DLD1 (cell line): ENCODE results near the gene PRKG1.

Experiments used
- in situ Hi-C: cut with HindIII; loops from 2 replicates; pipeline ENCODE4 v1.10.0; 2017; ENCODE audit warnings: low sequenced_read_pairs

Gene PRKG1

GRCh38 chr10:51074238-51075028 lies at the start of gene PRKG1:
Gene PRKG1, plus strand, starts transcription at chr10:51074487.
- in situ Hi-C loops = no loop called here

- in situ Hi-C loops = no loop called here
Measured at GRCh38 chr10:51028420-51028819, 45.9 kb upstream of the PRKG1 start.

GRCh38 chr10:51029172-51029641 lies 45.1 kb upstream of the PRKG1 start:
- in situ Hi-C loops = no loop called here

- in situ Hi-C loops = no loop called here
Measured at GRCh38 chr10:51030480-51030879, 43.8 kb upstream of the PRKG1 start.

GRCh38 chr10:51031950-51032349 lies 42.3 kb upstream of the PRKG1 start:
- in situ Hi-C loops = no loop called here

DNA sequence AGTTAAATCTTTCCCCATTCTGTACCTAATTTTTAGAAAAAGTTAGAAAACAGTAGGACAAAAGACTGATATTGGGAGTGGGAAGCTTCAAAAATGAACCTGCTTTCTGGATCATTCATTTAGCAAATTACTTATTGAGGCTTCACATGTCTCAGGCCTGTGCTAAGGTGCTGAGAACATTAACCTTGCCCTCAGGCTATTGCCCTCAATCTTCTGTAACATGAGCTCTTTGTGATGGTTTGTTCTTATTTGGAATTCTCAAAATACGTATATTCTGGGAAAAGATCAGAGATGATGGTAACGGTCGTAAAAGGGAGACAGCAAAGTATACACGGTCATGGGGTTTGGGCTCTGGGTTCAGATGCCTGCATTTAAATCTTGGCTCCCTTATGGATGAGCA lies 39.5 kb upstream of the PRKG1 start:
- in situ Hi-C loops = no loop called here

DNA sequence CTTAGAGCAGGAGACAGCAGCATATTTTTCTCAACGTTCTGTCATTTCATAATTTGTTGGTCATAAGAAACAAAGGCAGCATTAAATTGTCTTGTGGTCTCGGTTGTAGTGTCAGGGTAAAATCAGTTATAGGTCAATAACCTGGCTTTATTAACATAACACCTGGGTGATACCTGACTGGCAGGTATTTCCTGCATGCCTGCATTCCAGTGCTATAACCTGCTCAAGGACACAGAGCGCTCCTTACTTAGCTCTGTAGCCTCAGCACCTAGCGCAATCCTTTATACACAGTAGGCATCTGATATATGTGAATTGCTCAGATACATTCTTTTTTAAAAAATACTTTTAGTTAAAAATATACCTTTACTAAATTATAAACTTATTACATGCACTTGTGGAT lies 38.9 kb upstream of the PRKG1 start:
- in situ Hi-C loops = no loop called here

GRCh38 chr10:51045871-51046270 lies 28.4 kb upstream of the PRKG1 start:
- in situ Hi-C loops = no loop called here

GRCh38 chr10:51046654-51047053 lies 27.6 kb upstream of the PRKG1 start:
- in situ Hi-C loops = no loop called here

- in situ Hi-C loops = no loop called here
Measured at GRCh38 chr10:51047857-51048256, 26.4 kb upstream of the PRKG1 start.

DNA sequence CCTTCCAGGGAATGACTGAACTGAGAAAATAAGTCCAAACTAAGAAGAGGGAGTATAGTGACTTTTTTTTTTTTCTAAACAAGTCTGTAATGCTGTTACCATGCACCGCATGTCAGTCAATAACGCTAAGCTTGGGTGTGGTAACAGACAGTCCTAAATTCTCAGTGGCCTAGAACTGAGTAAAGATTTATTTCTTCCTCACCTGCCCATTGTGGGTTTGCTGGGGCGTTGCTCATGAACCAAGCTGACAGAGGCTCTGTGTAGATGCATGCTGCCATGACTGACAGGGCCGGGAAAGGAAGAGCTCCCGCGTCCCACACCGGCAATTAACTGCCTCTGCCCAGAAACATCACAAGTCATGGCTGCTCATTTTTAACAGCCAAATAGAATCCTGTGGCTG lies 25.5 kb upstream of the PRKG1 start:
- in situ Hi-C loops = no loop called here

GRCh38 chr10:51052163-51052562 lies 22.1 kb upstream of the PRKG1 start:
- in situ Hi-C loops = no loop called here

- in situ Hi-C loops = no loop called here
Measured at GRCh38 chr10:51057925-51058324, 16.4 kb upstream of the PRKG1 start.

DNA sequence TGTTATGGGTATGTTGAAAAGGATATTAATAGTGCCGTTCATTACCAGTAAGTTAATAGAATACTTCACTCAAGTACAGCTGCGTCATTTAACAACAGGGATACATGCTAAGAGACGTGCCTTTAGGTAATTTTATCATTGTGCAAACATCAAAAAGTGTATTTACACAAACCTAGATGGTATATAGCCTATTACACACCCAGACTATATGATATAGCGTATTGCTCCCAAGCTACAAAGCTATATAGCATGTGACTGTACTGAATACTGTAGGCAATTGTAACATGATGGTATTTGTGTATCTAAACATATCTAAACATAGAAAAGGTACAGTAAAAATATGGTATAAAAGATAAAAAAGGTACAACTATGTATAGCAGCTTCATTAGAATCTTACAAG lies 11.1 kb upstream of the PRKG1 start:
- in situ Hi-C loops = no loop called here

DNA sequence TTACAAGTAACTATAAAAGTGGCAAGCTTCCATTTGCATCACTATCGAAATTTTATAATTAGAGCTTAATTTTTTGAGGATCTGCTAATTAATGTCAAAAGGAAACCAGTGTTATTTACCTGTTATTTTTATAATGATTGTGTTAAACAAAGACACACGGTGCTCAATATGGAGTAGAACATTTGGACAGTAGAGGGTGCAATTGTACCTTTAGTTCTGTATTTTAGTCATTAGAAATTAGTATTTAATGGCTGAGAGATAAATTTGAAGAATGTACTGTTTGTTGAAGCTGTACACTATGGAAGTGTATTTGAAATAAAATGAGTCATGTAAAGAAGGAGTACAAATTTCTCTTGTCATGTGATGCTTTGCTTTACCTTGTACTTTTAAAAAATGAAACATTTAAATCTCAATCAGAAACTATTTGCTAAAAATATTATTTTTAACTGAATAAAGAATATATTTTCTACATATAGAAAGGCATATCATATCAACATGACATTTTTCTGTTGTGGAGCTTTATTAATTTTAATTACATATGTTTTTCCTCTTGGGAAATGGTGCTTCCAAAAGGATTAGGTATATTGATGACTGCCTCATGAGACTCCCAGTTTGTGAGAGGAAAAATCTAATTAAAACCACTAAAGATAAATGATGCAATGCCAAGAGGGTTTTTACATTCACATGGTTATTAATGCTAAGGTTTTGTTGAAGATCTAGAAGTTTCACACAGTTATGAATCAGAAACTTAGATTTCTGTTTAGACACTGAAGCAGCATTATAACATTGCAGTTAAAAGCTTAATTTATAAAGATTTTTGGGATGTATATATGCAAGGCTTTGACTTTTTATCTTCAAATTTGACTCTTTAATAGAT lies 10.4 kb upstream of the PRKG1 start:
- in situ Hi-C loops = no loop called here

- in situ Hi-C loops = no loop called here
Measured at GRCh38 chr10:51066231-51066630, 8.1 kb upstream of the PRKG1 start.

DNA sequence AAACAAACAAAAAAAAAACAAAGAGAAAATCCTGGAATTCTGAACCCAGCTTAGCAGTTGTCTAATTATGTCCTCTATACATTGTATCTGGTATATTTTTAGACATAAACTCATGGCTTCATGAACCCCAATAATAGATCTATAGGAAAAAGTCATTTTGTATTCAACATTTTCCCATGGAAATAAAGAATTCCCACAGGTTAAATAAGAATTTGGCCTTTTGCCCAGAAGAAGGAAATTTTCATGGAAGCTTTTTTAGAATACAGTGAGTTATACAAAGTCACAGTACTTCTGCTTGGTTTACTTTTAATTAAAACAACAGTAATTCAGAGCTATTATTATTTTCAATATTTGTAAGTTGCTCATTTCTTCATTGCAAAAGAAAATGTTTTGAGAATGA lies 2.1 kb upstream of the PRKG1 start:
- in situ Hi-C loops = no loop called here

GRCh38 chr10:51072921-51073434 lies 1.3 kb upstream of the PRKG1 start:
- in situ Hi-C loops = no loop called here

DNA sequence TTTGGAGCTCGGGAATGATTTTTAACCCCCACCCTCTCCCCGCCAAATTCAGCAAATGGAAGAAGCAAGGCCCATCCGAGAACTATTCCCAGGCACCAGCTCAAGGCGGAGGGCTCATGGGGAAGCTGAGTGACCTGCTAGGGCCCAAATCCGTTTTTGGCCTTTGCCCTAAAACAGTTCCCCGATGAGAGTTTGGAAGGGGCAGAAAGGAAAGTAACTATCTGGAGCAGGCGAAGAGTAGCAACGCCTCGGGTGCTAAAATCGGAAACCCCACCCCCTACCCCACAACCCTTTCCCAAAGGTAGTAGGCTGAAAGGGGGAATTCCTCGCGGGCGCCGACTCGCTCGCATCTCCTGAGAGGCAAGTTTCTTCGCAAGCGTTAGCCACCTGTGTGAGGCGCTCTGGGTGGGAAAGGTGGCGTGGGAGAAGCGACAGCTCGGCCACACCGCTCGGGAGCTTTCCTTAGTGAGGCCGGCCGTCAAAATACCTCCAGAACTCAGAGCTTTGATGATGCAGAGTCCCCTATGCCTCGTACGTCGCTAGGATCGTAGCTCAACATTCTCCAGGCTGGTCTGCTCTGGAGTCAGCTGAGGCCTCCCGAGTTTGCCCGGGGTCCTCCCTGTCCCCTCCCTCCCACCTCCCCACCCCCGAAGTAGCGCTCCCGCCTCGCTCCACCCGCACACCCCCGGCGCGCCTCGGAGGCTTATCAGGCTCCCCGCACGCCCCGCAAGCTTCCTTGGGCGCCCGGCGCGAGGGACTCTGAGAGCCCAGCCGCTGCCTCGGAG lies 642 bp upstream of the PRKG1 start:
- in situ Hi-C loops = no loop called here

- in situ Hi-C loops = no loop called here
Measured at GRCh38 chr10:51075043-51075872, 971 bp downstream of the PRKG1 start.
